Fibroblast of villous mesenchyme (primary cell): ENCODE results near the gene KARS1. TPM values are rescaled to one million over a fixed set of nuclear protein-coding genes. Genes with fewer than 3 reads are reported as not detected.

Experiments
- DNase-seq: peaks from one replicate; pipeline ENCODE4 v3.0.0-alpha.2; 2010; ENCODE audit warnings: low read depth
- H3K4me3 ChIP-seq: 2 replicates; pipeline ENCODE4 v1.5.1; 2011; ENCODE audit warnings: low read depth, mild to moderate bottlenecking, low read length
- total RNA-seq: library from RNA; depleted of rRNA; stranded (reverse); fragments of >200 nt; gene quantifications from 2 replicates; pipeline ENCODE4 v1.2.3, GENCODE V29; 2012
- TF ChIP-seq, protein P1 (sequence below): IDR thresholded peaks from 2 replicates; pipeline ENCODE4 v1.5.1; 2012; ENCODE audit warnings: low read depth, mild to moderate bottlenecking, low read length; ENCODE audit not compliant: insufficient read depth

The KARS1 gene
- total RNA-seq, 1 donor, result 157 TPM

DNA sequence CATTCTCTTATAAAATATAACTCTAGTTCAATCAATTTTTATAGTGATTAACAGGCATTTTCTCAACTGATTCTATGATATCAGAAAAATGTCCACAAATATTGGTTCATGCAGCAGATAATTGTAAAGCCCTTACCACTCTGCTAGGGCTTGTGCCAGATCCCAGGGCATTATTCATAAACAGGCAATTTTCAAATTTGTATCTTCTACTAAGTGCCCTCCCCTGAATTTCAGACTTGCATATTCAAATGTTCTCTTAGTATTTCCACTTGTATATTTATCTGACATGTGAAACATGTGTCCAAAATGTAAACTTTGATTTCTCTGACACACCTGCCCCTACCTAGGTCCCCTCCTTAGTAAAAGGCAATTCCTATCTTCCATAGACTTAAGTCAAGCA, 20.0 kb upstream of the KARS1 start:
- H3K4me3 ChIP-seq, result no peak overlapping the region
- TF ChIP-seq, protein P1, sequence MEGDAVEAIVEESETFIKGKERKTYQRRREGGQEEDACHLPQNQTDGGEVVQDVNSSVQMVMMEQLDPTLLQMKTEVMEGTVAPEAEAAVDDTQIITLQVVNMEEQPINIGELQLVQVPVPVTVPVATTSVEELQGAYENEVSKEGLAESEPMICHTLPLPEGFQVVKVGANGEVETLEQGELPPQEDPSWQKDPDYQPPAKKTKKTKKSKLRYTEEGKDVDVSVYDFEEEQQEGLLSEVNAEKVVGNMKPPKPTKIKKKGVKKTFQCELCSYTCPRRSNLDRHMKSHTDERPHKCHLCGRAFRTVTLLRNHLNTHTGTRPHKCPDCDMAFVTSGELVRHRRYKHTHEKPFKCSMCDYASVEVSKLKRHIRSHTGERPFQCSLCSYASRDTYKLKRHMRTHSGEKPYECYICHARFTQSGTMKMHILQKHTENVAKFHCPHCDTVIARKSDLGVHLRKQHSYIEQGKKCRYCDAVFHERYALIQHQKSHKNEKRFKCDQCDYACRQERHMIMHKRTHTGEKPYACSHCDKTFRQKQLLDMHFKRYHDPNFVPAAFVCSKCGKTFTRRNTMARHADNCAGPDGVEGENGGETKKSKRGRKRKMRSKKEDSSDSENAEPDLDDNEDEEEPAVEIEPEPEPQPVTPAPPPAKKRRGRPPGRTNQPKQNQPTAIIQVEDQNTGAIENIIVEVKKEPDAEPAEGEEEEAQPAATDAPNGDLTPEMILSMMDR, result no peak
- DNase-seq, result no peak

DNA sequence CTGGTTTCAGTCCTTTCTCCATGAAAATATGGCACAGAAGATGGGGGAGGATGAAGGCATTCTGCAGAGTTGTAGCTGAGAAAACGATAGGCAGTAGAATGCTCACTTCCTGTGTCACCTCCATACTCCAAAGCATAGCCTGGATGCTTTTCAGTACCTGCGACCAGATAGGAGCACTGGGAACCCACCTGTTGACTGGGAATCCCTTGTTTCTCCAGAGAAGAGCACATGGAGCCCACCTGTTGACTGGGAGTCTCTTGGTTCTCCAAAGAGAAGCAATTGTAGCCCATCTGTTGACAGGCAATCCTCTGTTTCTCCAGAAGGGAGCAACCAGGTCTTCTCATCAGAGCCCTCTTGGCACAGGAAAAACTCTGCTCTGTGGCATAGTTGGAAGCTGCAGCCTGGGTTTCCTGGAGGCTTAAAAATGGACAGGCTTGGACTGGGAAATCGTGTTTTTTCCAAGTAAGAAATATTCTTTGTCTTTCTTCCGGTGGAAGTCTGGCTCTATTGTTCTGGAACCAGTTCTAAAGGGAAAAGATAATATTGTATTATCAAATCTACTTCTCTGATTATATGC, 13.3 kb upstream of the KARS1 start:
- DNase-seq, result no peak
- TF ChIP-seq, protein P1, result no peak
- no peak overlapping the region for H3K4me3 ChIP-seq

DNA sequence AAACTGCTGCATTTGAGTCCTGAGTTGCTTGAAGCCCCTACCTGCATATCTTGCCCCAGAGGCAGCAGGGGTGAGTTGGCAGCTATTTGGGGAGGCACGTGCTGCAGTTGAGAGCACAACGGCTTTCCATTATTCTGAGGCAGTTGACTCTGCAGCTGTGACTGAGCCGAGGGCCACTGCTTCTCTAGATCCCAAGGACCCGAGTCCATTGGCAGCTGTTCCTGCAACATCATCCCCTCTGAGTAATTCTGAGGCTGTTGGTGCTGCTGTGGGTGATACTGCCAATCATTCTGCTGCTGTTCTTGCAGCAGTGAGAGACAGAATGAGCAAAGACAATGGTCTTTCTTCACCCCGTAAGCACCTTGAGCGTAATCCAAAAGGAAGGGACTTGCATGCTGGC, 12.9 kb upstream of the KARS1 start:
- no peak overlapping the region for H3K4me3 ChIP-seq
- TF ChIP-seq, protein P1, result no peak
- no peak for DNase-seq

DNA sequence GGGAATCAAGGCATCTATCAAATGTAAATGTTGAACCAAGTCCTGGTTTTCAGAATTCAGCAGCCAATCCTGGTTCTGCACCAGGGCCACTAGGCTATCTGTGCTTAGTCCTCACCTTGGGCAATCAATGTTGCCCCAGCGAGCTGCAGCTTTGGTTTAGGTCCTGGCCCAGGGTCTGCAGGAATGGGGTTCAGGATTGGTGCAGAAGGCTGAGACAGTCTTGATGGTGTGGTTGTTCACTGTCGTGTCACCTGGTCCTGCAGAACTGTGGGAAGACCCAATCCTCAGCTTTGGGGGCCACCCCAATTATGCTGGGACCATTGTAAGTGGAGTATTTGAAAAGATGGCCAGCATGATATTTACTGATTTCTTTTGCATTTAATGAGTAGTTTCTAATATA, 10.7 kb upstream of the KARS1 start:
- TF ChIP-seq, protein P1, result no peak
- H3K4me3 ChIP-seq, result no peak overlapping the region
- DNase-seq, result no peak

DNA sequence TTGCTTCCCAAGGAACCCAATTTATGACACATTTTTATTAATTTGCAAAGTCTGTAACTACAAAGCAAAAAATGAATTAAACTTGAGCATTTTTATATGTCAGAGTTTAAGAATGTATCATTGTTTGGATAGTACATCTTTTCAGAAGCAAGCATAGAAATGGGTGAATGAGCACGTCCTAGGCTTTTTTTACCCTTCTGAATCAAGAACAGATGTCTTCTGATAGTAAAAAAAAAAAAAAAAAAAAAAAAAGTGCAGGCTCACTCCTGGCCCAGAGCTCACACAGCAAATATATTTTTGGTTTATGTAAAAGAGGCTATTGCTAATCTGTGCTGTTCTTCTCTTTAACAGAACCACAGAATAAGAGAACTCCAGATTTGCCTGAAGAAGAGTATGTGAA, 6.5 kb upstream of the KARS1 start:
- no peak overlapping the region for H3K4me3 ChIP-seq
- DNase-seq, result no peak
- TF ChIP-seq, protein P1, result no peak

DNA sequence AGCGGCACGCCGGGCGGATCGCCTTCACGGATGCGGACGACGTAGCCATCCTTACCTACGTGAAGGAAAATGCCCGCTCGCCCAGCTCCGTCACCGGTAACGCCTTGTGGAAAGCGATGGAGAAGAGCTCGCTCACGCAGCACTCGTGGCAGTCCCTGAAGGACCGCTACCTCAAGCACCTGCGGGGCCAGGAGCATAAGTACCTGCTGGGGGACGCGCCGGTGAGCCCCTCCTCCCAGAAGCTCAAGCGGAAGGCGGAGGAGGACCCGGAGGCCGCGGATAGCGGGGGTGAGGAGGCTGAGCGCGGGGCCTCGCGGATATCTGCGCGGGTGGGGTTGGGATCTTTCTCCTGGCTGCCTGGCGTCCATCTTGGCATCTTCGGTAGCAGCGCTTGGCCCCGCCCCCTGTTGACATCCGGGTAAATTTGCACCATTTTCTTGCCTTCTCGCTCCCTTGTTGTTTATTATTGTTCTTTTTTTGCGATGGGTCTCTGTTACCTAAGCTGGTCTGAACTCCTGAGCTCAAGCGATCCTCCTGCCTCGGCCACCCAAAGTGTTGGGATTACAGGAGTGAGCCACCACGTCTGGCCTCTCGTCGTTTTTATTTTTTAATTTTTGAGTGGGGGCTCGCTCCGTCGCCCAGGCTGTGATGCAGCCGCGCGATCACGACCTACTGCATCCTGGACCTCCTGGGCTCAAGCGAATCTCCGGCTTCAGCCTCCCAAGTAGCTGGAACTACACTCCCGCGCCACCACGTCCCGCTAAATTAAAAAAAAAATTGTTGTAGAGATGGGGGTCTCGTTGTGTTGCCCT, 1.0 kb upstream of the KARS1 start:
- TF ChIP-seq, protein P1, result no peak

More for the DNA sequence above, 1.0 kb upstream of the KARS1 start:
- peak overlapping the region; percentile 98 for H3K4me3 ChIP-seq
- peak; percentile 76 for DNase-seq
